ENCODE data around the gene SFI1. TPM values are rescaled to one million over a fixed set of nuclear protein-coding genes. Genes with fewer than 3 reads are reported as not detected.
A peak's percentile ranks its signal among the peaks of the same experiment; 100 is the strongest.

The SFI1 gene
- total and polyA plus RNA-seq, 2 of the 8 experiments (the other 6 are each of a cell fraction or from before 2014, with no cell fraction given) = 10.4 to 30.1 TPM

DNA sequence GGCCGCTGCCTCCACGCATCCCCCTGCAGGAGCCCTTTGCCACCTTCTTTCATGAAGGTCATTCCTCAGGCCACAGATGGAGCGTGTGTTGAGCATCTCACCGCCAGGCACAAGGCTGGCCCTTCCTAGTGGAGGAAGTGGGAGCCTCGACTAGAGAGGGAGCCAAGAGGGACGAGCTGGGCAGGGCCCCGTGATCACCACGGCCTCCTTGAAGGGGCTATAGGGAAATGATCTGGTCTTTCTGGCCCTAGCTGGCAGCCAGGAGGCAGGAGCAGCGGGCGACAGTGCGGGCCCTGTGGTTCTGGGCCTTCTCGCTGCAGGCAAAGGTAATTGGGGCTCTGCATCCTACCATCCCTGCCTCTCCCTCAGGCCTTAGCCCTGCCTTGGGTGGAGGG lies 116.6 kb downstream of the SFI1 start:
- 98% methylated on average over 9 of the region's 12 CpGs; no CpG with 5 or more reads in 1 of the 2 experiments for WGBS, 2 experiments (ENCODE audit: extremely low coverage in 1 of 2, insufficient coverage in 1 of 2, insufficient read length in 1 of 2, insufficient replicate concordance in 2 of 2, low coverage in 1 of 2, low lambda C conversion rate in 2 of 2, missing lambda C conversion rate in 1 of 2)
- ChIA-PET POLR2A (ENCODE audit: partially characterized antibody) (interaction anchor here (2.4 to 5.6 kb wide), 3 partner anchors 9 to 18 kb away, joined by 9 to 30 read pairs (median 17); no protein-coding TSS in a partner anchor), CTCF (ENCODE audit: partially characterized antibody) (interaction anchor here (0.8 to 2.2 kb wide), 8 partner anchors 9 to 382 kb away, joined by 3 to 13 read pairs (median 4); no protein-coding TSS in a partner anchor)
- Histone ChIP-seq H2BK15ac (ENCODE audit: low read length) (no peak overlapping the region), H2BK120ac (replicated peaks; ENCODE audit: low read depth, low read length) (no peak overlapping the region), H4K20me1 (replicated peaks in 1 of 2; ENCODE audit: control insufficient read depth in 1 of 2, insufficient read depth in 2 of 2, low read length in 2 of 2) (peaks cover 0 to 4% of the 10 kb centered on the region in 2 experiments), H3K79me1 (ENCODE audit: low read depth, low read length) (no peaks in the 10 kb centered on the region; the same call in 1 of the 2 replicates), H4K5ac (ENCODE audit: insufficient read length, low read depth, low read length) (no peak overlapping the region), H3K4me3 (ENCODE audit: extremely low read depth in 1 of 4, insufficient read depth in 2 of 4, low read depth in 3 of 4, low read length in 4 of 4) (no peak overlapping the region), H3K23ac (ENCODE audit: insufficient read length) (no peak overlapping the region), H2BK5ac (ENCODE audit: low read depth, low read length) (0 out of 2 replicates have a peak overlapping the region, but pooled peaks have one; percentile 16), H3K14ac (ENCODE audit: insufficient read length) (no peak overlapping the region), H2BK12ac (ENCODE audit: low read depth, low read length) (no peak overlapping the region), H2AFZ (ENCODE audit: low read length) (no peak overlapping the region), H4K8ac (ENCODE audit: extremely low read depth, insufficient read depth, low read length) (no peak overlapping the region; the same call in 1 of the 2 replicates), H3K4me2 (ENCODE audit: insufficient read depth in 1 of 2, low read depth in 2 of 2, low read length in 2 of 2) (no peak overlapping the region), H2AK5ac (ENCODE audit: low read depth, low read length) (no peak overlapping the region), H4K91ac (replicated peaks; ENCODE audit: insufficient read length, low read length) (no peak overlapping the region), H3K9me3 (ENCODE audit: insufficient read depth in 2 of 2, low read depth in 1 of 2, low read length in 1 of 2) (no peaks in the 10 kb centered on the region), H3K27me3 (replicated peaks in 1 of 4; ENCODE audit: control insufficient read depth in 3 of 4, extremely low read depth in 1 of 4, insufficient read depth in 3 of 4, low read length in 3 of 4) (no peaks in the 10 kb centered on the region), H2BK20ac (ENCODE audit: low read length) (no peak overlapping the region), H3K56ac (replicated peaks; ENCODE audit: insufficient read length, low read depth, low read length) (no peak overlapping the region), H3K4me1 (replicated peaks in 1 of 4; ENCODE audit: control insufficient read depth in 3 of 4, insufficient read depth in 4 of 4, low read length in 3 of 4) (no peaks in the 10 kb centered on the region; a peak in 2 of 7 replicates), H3K36me3 (ENCODE audit: control insufficient read depth in 2 of 4, insufficient read depth in 4 of 4, low read length in 3 of 4) (peaks cover 0 to 3% (median 0%) of the 10 kb centered on the region in 4 experiments; a peak in 2 of 8 replicates), H3K23me2 (ENCODE audit: low read depth, low read length) (no peaks in the 10 kb centered on the region), H3K27ac (ENCODE audit: low read depth, low read length) (no peak overlapping the region), H3K18ac (ENCODE audit: extremely low read depth, low read length) (no peak overlapping the region), H3K4ac (replicated peaks; ENCODE audit: insufficient read length, low read depth, low read length) (no peak overlapping the region), H3K9ac (replicated peaks in 1 of 4; ENCODE audit: extremely low read depth in 1 of 4, low read depth in 3 of 4, low read length in 3 of 4) (no peak overlapping the region), H3K79me2 (ENCODE audit: control insufficient read depth in 1 of 2, insufficient read depth in 2 of 2, low read length in 2 of 2) (no peaks in the 10 kb centered on the region)
- FAIRE-seq (no peak), DNase-seq (ENCODE audit: low read depth in 1 of 2, low spot score in 2 of 2) (no peak)
- TF ChIP-seq YY1 (IDR thresholded peaks at IDR 0.05; ENCODE audit: low read depth, low read length) = no peak
